Measurements from ENCODE around the gene FRMD3. TPM values are rescaled to one million over a fixed set of nuclear protein-coding genes. Genes with fewer than 3 reads are reported as not detected.
"Not testable (repeated sequence)": the region's sequence is repeated elsewhere in the genome, so short reads cannot be mapped to it uniquely, and the experiment has no call there.

FRMD3 gene
- total RNA-seq, 2 experiments from 2014 or later = 0.52 to 0.80 TPM

GRCh38 chr9:83387401-83388185 lies 150.6 kb downstream of the FRMD3 start:
- no peaks in the 10 kb centered on the region for H3K4me1 Mint-ChIP-seq
- no peak overlapping the region for H3K4me3 Mint-ChIP-seq
- no peak for DNase-seq
- no peak overlapping the region for H3K27ac Mint-ChIP-seq
- no peaks in the 10 kb centered on the region for H3K27me3 Mint-ChIP-seq
- peaks cover 3% of the 10 kb centered on the region for H3K36me3 Mint-ChIP-seq
- H3K9me3 Mint-ChIP-seq = peaks cover 4% of the 10 kb centered on the region

GRCh38 chr9:83385317-83385716 lies 152.9 kb downstream of the FRMD3 start:
- H3K27ac Mint-ChIP-seq = no peak overlapping the region
- no peak for DNase-seq
- H3K4me3 Mint-ChIP-seq = no peak overlapping the region
- H3K4me1 Mint-ChIP-seq = no peaks in the 10 kb centered on the region
- peaks cover 5% of the 10 kb centered on the region for H3K9me3 Mint-ChIP-seq
- peaks cover 3% of the 10 kb centered on the region for H3K36me3 Mint-ChIP-seq
- H3K27me3 Mint-ChIP-seq = no peaks in the 10 kb centered on the region

DNA sequence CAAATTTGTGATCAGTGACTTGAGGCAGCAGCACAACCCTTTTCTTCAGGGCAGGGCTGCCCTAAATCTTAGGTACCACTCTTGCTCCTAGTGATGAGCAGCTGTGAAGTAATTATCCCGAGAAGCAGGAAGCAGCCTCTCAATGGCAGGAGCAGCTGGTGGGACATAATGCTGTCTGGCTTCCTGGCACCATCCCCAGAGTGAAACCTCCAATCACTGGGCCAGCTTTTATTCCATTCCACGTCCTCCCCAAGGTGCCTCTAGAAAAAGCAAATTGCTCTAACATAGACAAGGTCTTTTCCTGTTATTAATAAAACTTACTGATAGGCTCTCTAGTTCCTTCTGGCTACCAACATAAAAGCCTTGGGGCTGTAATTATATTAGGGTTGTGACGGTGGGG lies 154.0 kb downstream of the FRMD3 start:
- Mint-ChIP-seq H3K4me3 (no peak overlapping the region), H3K27ac (no peak overlapping the region), H3K4me1 (no peaks in the 10 kb centered on the region), H3K9me3 (peaks cover 5% of the 10 kb centered on the region), H3K27me3 (no peaks in the 10 kb centered on the region), H3K36me3 (peaks cover 3% of the 10 kb centered on the region)
- DNase-seq = no peak

GRCh38 chr9:83383034-83383433 lies 155.2 kb downstream of the FRMD3 start:
- Mint-ChIP-seq H3K9me3 (peaks cover 5% of the 10 kb centered on the region), H3K4me1 (no peaks in the 10 kb centered on the region), H3K27me3 (no peaks in the 10 kb centered on the region)

DNA sequence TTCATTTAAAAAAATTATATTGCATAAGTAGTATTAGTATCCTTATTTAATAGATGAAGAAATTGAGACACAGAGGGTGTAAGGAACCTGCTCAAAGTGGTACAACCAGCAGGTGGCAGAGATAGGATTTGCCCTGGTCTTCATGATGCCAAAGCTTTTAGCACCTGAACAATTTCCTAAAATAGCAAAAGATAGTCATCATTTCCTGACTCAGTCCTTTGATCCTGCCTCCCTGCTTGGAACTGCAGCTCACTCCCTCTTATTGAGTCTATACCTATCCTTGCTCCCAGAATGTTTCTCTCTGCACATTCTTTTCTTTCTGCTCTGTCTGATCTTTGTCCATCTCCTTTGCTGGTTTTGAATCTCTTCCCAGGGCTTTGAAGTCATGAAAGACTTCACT lies 155.8 kb downstream of the FRMD3 start:
- Mint-ChIP-seq H3K27me3 (no peaks in the 10 kb centered on the region), H3K4me1 (no peaks in the 10 kb centered on the region), H3K9me3 (peaks cover 5% of the 10 kb centered on the region), H3K27ac (no peak overlapping the region), H3K4me3 (no peak overlapping the region), H3K36me3 (peaks cover 3% of the 10 kb centered on the region)
- no peak for DNase-seq

More at GRCh38 chr9:83383034-83383433, 155.2 kb downstream of the FRMD3 start:
- Mint-ChIP-seq H3K36me3 (peaks cover 3% of the 10 kb centered on the region), H3K27ac (no peak overlapping the region), H3K4me3 (no peak overlapping the region)
- no peak for DNase-seq

GRCh38 chr9:83379045-83379444 lies 159.2 kb downstream of the FRMD3 start:
- Mint-ChIP-seq H3K4me1 (no peaks in the 10 kb centered on the region), H3K9me3 (peaks cover 4% of the 10 kb centered on the region), H3K4me3 (no peak overlapping the region), H3K27me3 (no peaks in the 10 kb centered on the region), H3K27ac (no peak overlapping the region), H3K36me3 (peaks cover 3% of the 10 kb centered on the region)
- DNase-seq = no peak

GRCh38 chr9:83372957-83373356 lies 165.2 kb downstream of the FRMD3 start:
- Mint-ChIP-seq H3K4me1 (no peaks in the 10 kb centered on the region), H3K9me3 (no peaks in the 10 kb centered on the region), H3K36me3 (no peaks in the 10 kb centered on the region), H3K27ac (no peak overlapping the region), H3K27me3 (no peaks in the 10 kb centered on the region), H3K4me3 (no peak overlapping the region)
- no peak for DNase-seq

DNA sequence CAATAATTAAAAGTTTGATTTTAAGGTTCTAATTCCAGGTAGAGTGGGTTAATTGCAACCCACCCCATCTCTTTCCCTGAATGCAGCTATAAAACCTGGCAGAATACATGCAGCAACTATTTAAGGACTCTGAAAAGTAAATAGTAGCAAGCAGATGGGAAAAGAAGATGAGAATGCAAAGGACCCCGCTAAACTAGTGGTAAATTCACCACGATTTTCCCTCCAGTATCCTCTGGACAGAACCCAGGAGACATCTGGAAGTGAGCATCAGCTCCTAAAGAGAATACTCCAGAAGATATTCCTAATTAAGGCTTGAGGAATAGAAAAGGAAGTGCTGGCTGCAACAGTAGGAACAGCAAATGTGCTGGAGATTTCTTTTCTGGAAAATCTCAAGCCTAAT lies 170.9 kb downstream of the FRMD3 start:
- no peaks in the 10 kb centered on the region for H3K36me3 Mint-ChIP-seq
- no peaks in the 10 kb centered on the region for H3K9me3 Mint-ChIP-seq
- H3K27ac Mint-ChIP-seq = no peak overlapping the region
- no peaks in the 10 kb centered on the region for H3K27me3 Mint-ChIP-seq
- no peaks in the 10 kb centered on the region for H3K4me1 Mint-ChIP-seq
- no peak overlapping the region for H3K4me3 Mint-ChIP-seq
- no peak for DNase-seq

- DNase-seq = no peak
- H3K4me1 Mint-ChIP-seq = no peaks in the 10 kb centered on the region
- H3K27me3 Mint-ChIP-seq = no peaks in the 10 kb centered on the region
- no peak overlapping the region for H3K4me3 Mint-ChIP-seq
- H3K36me3 Mint-ChIP-seq = no peaks in the 10 kb centered on the region
- no peak overlapping the region for H3K27ac Mint-ChIP-seq
- no peaks in the 10 kb centered on the region for H3K9me3 Mint-ChIP-seq
Measured at GRCh38 chr9:83362341-83362995, 175.7 kb downstream of the FRMD3 start.

DNA sequence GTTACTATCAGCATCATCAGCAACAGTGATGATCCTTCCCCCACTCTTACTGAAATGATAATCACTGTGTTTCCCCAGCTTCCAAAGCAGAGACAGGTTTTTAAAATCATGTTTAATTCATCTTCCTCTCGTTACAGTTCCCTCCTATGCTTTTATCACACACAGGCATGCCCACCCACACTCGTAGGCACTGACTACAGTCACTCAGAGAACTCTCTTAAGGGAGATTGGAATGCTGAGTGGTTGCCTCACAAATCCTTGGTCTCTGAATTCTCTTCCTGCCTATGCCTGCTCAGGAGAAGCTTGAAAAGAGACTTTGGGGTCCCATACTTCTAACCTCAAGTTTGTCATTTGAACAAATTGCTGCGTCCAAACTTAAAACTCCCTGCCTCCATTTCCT lies 179.2 kb downstream of the FRMD3 start:
- Mint-ChIP-seq H3K9me3 (no peaks in the 10 kb centered on the region), H3K27ac (no peak overlapping the region), H3K4me3 (no peak overlapping the region), H3K4me1 (no peaks in the 10 kb centered on the region), H3K36me3 (no peaks in the 10 kb centered on the region), H3K27me3 (no peaks in the 10 kb centered on the region)
- DNase-seq = no peak

GRCh38 chr9:83358493-83358892 lies 179.7 kb downstream of the FRMD3 start:
- not testable (repeated sequence) for H3K4me3 Mint-ChIP-seq, DNase-seq, H3K27me3 Mint-ChIP-seq, H3K4me1 Mint-ChIP-seq, H3K27ac Mint-ChIP-seq, H3K36me3 Mint-ChIP-seq, H3K9me3 Mint-ChIP-seq

DNA sequence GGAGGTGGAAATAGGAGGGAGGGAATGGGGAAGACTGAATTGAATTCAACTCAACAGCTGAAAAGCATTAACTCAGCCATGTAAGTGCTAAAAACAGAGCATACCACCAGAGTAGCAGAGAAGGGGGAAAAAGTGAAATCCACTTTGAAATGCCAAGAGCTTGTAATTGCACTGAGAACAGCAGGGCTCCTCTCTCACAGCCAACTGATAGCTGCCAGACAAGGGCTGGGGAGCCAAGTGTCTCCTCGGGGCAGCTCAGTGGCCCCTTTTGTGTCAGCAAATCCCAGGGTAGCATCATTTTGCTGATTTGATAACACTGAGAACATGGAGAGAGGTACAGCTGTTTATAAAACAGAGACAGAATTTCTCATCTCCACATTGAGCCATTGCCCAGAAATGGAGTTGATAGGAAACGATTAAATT lies 182.5 kb downstream of the FRMD3 start:
- no peaks in the 10 kb centered on the region for H3K27me3 Mint-ChIP-seq
- DNase-seq = no peak
- H3K36me3 Mint-ChIP-seq = no peaks in the 10 kb centered on the region
- H3K4me1 Mint-ChIP-seq = no peaks in the 10 kb centered on the region
- no peak overlapping the region for H3K4me3 Mint-ChIP-seq
- no peak overlapping the region for H3K27ac Mint-ChIP-seq
- H3K9me3 Mint-ChIP-seq = no peaks in the 10 kb centered on the region

- Mint-ChIP-seq H3K36me3 (no peaks in the 10 kb centered on the region), H3K27ac (no peak overlapping the region), H3K4me3 (no peak overlapping the region), H3K9me3 (no peaks in the 10 kb centered on the region), H3K27me3 (no peaks in the 10 kb centered on the region), H3K4me1 (no peaks in the 10 kb centered on the region)
- no peak for DNase-seq
Measured at GRCh38 chr9:83355024-83355444, 183.2 kb downstream of the FRMD3 start.

DNA sequence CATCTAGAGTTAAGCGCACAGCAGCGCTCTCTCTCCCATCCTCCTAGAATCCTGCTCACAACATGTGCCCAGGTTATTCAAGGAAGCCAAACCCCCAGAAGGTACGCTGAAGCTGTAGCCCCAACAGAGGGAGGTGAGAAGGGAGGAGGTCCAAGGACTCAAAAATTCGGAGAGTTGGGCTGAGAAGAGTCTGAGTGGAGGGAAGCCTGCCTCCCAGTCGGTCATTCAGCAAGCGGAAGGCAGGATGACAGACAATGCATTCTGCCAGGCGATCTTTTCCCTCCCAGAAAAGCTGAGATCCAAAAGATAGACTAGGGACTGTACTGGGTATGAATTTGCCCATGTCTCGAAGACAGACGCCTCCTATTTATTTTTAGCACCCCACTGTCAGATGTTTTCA lies 189.2 kb downstream of the FRMD3 start:
- H3K9me3 Mint-ChIP-seq = no peaks in the 10 kb centered on the region
- no peaks in the 10 kb centered on the region for H3K4me1 Mint-ChIP-seq
- DNase-seq = no peak
- no peak overlapping the region for H3K4me3 Mint-ChIP-seq
- no peak overlapping the region for H3K27ac Mint-ChIP-seq
- H3K27me3 Mint-ChIP-seq = no peaks in the 10 kb centered on the region
- H3K36me3 Mint-ChIP-seq = no peaks in the 10 kb centered on the region

GRCh38 chr9:83346655-83347420 lies 191.4 kb downstream of the FRMD3 start:
- Mint-ChIP-seq H3K4me3 (no peak overlapping the region), H3K36me3 (no peaks in the 10 kb centered on the region), H3K4me1 (no peaks in the 10 kb centered on the region), H3K27me3 (no peaks in the 10 kb centered on the region), H3K27ac (no peak overlapping the region), H3K9me3 (no peaks in the 10 kb centered on the region)
- no peak for DNase-seq

All from activated naive CD8-positive, alpha-beta T cell treated with anti-CD3 and anti-CD28 coated beads for 36 hours (primary cell).